Choroid plexus epithelial cell (primary cell): ENCODE data around the gene IL20RA.
"Not testable (repeated sequence)": the region's sequence is repeated elsewhere in the genome, so short reads cannot be mapped to it uniquely, and the experiment has no call there.

Source experiments
- DNase-seq: peaks from one replicate; pipeline ENCODE4 v3.0.0-alpha.2; 2010; ENCODE audit warnings: low read depth
- H3K4me3 ChIP-seq: 2 replicates; pipeline ENCODE4 v1.5.1; 2011; ENCODE audit warnings: low read depth, mild to moderate bottlenecking, control low read depth, low read length, moderate library complexity
- TF ChIP-seq, protein P1 (sequence below): conservative IDR thresholded peaks from 2 replicates; pipeline ENCODE4 v1.5.1; 2011; ENCODE audit warnings: low read depth, mild to moderate bottlenecking, control low read depth, inconsistent platforms, low read length, moderate library complexity

The IL20RA gene

DNA sequence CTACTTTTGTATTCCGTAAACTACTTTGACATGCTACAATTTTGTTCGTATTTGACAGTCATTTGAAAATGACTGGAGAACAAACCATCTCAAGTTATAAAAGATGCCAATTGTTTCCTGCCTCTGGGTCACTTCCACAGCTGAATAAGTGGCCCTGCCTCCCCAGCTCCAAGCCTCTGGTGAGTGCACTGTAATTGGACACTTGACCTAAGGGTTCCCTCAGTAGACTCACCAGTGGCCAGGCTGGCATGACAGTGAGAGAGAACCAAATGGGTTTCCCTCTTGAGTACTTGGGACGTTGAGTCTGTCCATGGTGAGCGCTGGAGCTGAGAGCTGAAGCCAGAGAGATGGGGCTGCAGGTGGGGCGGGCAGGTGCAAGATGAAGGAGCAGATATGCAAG is 65.6 kb downstream of the IL20RA start:
- no peak overlapping the region for H3K4me3 ChIP-seq
- TF ChIP-seq, protein P1, sequence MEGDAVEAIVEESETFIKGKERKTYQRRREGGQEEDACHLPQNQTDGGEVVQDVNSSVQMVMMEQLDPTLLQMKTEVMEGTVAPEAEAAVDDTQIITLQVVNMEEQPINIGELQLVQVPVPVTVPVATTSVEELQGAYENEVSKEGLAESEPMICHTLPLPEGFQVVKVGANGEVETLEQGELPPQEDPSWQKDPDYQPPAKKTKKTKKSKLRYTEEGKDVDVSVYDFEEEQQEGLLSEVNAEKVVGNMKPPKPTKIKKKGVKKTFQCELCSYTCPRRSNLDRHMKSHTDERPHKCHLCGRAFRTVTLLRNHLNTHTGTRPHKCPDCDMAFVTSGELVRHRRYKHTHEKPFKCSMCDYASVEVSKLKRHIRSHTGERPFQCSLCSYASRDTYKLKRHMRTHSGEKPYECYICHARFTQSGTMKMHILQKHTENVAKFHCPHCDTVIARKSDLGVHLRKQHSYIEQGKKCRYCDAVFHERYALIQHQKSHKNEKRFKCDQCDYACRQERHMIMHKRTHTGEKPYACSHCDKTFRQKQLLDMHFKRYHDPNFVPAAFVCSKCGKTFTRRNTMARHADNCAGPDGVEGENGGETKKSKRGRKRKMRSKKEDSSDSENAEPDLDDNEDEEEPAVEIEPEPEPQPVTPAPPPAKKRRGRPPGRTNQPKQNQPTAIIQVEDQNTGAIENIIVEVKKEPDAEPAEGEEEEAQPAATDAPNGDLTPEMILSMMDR, result no peak
- no peak for DNase-seq

DNA sequence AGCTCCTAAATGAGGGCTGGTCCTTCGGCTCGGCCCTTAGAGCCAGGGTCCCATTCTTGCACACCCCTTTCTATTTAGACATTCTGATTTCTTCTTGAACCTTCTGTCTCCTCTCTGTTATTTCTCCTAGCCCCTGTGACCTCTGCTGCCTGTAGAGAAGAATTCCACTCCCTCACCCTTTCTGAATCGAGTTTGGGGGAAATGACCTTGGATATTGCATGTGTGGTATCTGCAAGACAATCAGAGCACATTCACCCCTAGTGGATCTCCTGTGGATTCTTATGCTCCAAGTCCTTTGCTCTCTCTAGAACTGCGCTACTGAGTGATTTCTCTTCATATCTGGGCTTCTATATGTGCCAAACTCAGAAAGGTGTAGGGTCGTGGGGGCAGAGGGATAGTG is 67.7 kb downstream of the IL20RA start:
- H3K4me3 ChIP-seq, result no peak overlapping the region
- TF ChIP-seq, protein P1, result no peak
- no peak for DNase-seq

DNA sequence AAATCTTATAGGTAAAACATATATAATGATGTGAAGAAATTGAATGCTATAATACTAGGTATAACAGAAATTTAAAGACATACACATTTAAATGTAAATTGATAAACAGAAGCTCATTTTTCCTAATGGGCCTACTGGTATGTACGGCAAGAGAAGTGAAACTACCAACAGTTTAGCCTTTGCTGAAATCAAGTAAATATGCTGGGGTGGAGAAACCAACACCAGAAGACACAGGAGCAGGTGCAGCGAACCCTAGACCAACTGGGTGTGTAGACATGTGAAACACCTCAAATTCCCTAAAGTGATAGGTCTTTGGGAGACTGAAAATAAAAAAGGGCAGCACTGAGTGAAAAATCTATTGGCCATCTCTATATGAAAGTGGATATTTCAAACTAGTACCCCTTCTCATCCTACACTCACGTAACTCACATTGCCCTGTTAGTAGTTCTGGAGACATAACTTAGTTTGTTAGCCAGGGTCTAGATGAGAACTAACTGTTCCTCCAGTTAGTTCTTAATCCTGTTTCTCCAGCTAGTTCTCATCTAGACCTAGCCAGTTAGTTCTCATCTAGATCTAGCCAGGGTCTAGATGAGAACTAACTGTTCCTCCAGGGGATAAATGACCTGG is 69.6 kb downstream of the IL20RA start:
- no peak overlapping the region for H3K4me3 ChIP-seq
- TF ChIP-seq, protein P1, result no peak
- DNase-seq, result no peak

DNA sequence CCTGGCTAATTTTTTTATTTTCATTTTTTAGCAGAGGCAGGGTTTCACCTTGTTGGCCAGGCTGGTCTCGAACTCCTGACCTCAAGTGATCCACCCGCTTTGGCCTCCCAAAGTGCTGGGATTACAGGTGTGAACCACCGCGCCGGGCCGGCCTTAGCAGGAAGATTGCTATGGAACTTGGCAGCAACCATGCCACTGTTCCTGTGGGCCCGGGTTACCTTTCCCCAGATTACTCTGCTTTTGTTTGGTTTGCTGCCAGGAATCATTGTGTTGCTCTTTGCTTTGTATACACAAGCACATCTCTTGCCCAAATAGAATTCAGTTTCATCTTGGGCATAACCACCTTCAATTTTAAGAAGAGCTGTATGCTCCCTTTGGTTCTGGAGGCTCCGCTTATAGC is 71.0 kb downstream of the IL20RA start:
- H3K4me3 ChIP-seq, DNase-seq: not testable (repeated sequence)

DNA sequence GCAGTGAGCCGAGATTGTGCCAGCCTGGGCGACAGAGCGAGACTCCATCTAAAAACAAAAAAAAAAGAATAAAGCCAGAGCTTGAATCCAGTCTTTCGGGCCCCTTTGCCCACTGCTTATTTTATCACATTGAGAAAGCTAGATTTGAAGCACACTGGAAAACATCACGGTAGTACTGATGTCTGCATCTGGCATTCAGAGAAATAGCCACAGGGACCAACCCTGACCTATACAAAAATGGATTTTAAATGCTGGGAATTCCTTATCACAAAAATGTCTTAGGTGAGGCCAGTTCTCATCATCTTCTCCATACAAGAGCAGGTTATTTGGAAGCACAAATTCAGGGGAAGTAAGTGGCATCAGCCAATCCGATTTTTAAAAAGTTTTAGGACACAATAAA is 73.2 kb downstream of the IL20RA start:
- TF ChIP-seq, protein P1, result no peak
- DNase-seq, result no peak
- H3K4me3 ChIP-seq, result no peak overlapping the region

DNA sequence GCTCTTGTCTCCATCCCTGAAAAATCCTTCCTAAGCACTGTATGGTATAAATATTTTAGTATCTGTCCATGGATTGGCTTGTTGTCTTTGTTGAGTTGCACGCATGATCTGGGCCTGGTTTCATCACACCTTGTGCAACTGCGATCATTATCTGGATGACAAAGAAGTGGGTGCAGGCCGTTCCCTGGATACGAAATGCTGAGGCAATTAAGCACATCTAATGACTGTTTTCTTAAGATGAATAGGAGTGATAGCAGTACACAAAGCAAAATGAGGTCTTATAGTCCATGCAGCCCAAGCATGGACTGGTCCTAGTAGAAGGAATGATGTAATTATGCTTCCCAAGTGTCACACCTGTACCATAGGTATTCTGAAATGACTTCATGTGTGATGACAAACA is 74.8 kb downstream of the IL20RA start:
- TF ChIP-seq, protein P1, result no peak
- H3K4me3 ChIP-seq, result no peak overlapping the region
- DNase-seq, result no peak

DNA sequence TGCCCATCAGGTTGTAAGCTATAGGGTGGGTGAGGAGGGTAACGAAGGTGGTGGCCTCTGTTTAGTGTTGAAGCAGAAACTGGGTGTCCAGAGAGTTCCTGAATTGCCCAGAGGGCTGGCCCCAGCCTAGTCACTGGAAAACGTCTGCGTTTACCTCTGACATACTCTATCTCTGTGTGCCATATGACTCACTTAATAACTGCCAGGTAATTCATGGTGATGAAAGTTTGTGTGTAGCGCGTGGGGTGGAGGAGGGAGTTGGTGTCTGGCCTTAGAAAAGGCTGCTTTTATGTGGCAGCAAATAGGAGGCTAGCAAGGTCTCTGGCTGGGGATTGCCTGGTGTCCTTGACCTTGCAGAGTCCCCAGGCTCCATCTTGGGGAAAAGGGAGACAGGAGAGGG is 75.3 kb downstream of the IL20RA start:
- TF ChIP-seq, protein P1, result no peak
- H3K4me3 ChIP-seq, result no peak overlapping the region
- DNase-seq, result no peak
